K562 (cell line): ENCODE measurements around the gene EIF3K. TPM values are rescaled to one million over a fixed set of nuclear protein-coding genes. Genes with fewer than 3 reads are reported as not detected.

Experiments
- polyA plus RNA-seq, 8 experiments: library from polyadenylated mRNA; depleted of rRNA in 4 of 8; stranded (reverse) in 5 of 8; unstranded in 3 of 8; fragments of >200 nt; fragmentation: Nextera tagmentation in 2 of 8; fragmentation: Illumina TruSeq in 1 of 8; extraction: Ambion mirVana in 2 of 8; extraction: Trizol in 1 of 8; gene quantifications; 2 replicates each; pipeline versions ENCODE4 v1.2.1 to v1.2.3, GENCODE V29; 2011 to 2014; ENCODE audit warnings: inconsistent platforms in 1 of 8, missing spikeins in 1 of 8
- total RNA-seq, 7 experiments: library from RNA; depleted of rRNA in 6 of 7; stranded (reverse); fragments of >200 nt in 6 of 7; fragmentation: Illumina TruSeq in 2 of 7; extraction: Trizol in 2 of 7; gene quantifications; 2 replicates each; pipeline versions ENCODE4 v1.2.1 to v1.2.3, GENCODE V29; 2011 to 2021; ENCODE audit warnings: low replicate concordance in 1 of 7

The EIF3K gene
- total and polyA plus RNA-seq, 9 of the 15 experiments (the other 6 are each of a cell fraction or from before 2014, with no cell fraction given), result 387 to 1,827 (median 733) TPM

Other genes with a start within 250 kb of the EIF3K start
Only the 7 nearest of the 14 such genes appear.
- 2.8 and 3.8 TPM in 2 replicates for gene RASGRP4, start 193.0 kb upstream of the EIF3K start, total RNA-seq (2014; rRNA removed)
- 1.1 TPM in 2 replicates for gene RASGRP4, start 193.0 kb upstream of the EIF3K start, total RNA-seq (2014; rRNA removed; fragmentation: Illumina TruSeq; extraction: Trizol)
- gene RASGRP4, start 193.0 kb upstream of the EIF3K start, total RNA-seq (2015; rRNA removed; fragmentation: Illumina TruSeq; extraction: Trizol), result 3.5 and 3.8 TPM in 2 replicates
- gene RASGRP4, start 193.0 kb upstream of the EIF3K start, total RNA-seq (2021), result 3.9 TPM in 2 replicates
- 4.5 and 11.4 TPM in 2 replicates for gene RASGRP4, start 193.0 kb upstream of the EIF3K start, polyA plus RNA-seq (2011; rRNA removed)
- 4.4 and 4.8 TPM in 2 replicates for gene RASGRP4, start 193.0 kb upstream of the EIF3K start, polyA plus RNA-seq (2014; fragmentation: Illumina TruSeq; extraction: Trizol)
- under 1 TPM; 0.39 to 0.55 TPM for gene RASGRP4, start 193.0 kb upstream of the EIF3K start, polyA plus RNA-seq (2014; fragmentation: Nextera tagmentation; extraction: Ambion mirVana)
- 3.4 and 4.6 TPM in 2 replicates for gene RASGRP4, start 193.0 kb upstream of the EIF3K start, polyA plus RNA-seq (2014; rRNA removed)
- gene RYR1, start 185.5 kb upstream of the EIF3K start, total RNA-seq (2014; rRNA removed), result 4.6 and 5.1 TPM in 2 replicates
- gene RYR1, start 185.5 kb upstream of the EIF3K start, total RNA-seq (2014; rRNA removed; fragmentation: Illumina TruSeq; extraction: Trizol), result 2.3 and 2.9 TPM in 2 replicates
- gene RYR1, start 185.5 kb upstream of the EIF3K start, total RNA-seq (2015; rRNA removed; fragmentation: Illumina TruSeq; extraction: Trizol), result 2.7 and 3.1 TPM in 2 replicates
- 5.3 and 7.4 TPM in 2 replicates for gene RYR1, start 185.5 kb upstream of the EIF3K start, total RNA-seq (2021)
- 3.0 and 3.7 TPM in 2 replicates for gene RYR1, start 185.5 kb upstream of the EIF3K start, polyA plus RNA-seq (2011; rRNA removed)
- gene RYR1, start 185.5 kb upstream of the EIF3K start, polyA plus RNA-seq (2014; fragmentation: Illumina TruSeq; extraction: Trizol), result 6.0 and 7.4 TPM in 2 replicates
- gene RYR1, start 185.5 kb upstream of the EIF3K start, polyA plus RNA-seq (2014; fragmentation: Nextera tagmentation; extraction: Ambion mirVana), result under 1 TPM; 0.11 to 0.58 TPM
- 5.6 and 6.6 TPM in 2 replicates for gene RYR1, start 185.5 kb upstream of the EIF3K start, polyA plus RNA-seq (2014; rRNA removed)
- gene MAP4K1, start 1.2 kb upstream of the EIF3K start, total RNA-seq (2014; rRNA removed), result 0.65 TPM in 1 of 2 replicates, not detected in the other
- gene MAP4K1, start 1.2 kb upstream of the EIF3K start, total RNA-seq (2014; rRNA removed; fragmentation: Illumina TruSeq; extraction: Trizol), result 0.47 TPM in 1 of 2 replicates, not detected in the other
- 0.14 and 0.38 TPM in 2 replicates for gene MAP4K1, start 1.2 kb upstream of the EIF3K start, total RNA-seq (2015; rRNA removed; fragmentation: Illumina TruSeq; extraction: Trizol)
- gene MAP4K1, start 1.2 kb upstream of the EIF3K start, total RNA-seq (2021), result 3.0 and 3.2 TPM in 2 replicates
- gene MAP4K1, start 1.2 kb upstream of the EIF3K start, polyA plus RNA-seq (2011; rRNA removed), result 0.39 and 0.81 TPM in 2 replicates
- 0.31 and 0.61 TPM in 2 replicates for gene MAP4K1, start 1.2 kb upstream of the EIF3K start, polyA plus RNA-seq (2014; fragmentation: Illumina TruSeq; extraction: Trizol)
- 1 to 10 TPM in 1 of 2 experiments, under 1 TPM in 1; 0.99 to 1.4 TPM for gene MAP4K1, start 1.2 kb upstream of the EIF3K start, polyA plus RNA-seq (2014; fragmentation: Nextera tagmentation; extraction: Ambion mirVana)
- 0.50 and 0.99 TPM in 2 replicates for gene MAP4K1, start 1.2 kb upstream of the EIF3K start, polyA plus RNA-seq (2014; rRNA removed)
- 159 and 202 TPM in 2 replicates for gene ACTN4, start 28.5 kb downstream of the EIF3K start, total RNA-seq (2014; rRNA removed)
- gene ACTN4, start 28.5 kb downstream of the EIF3K start, total RNA-seq (2014; rRNA removed; fragmentation: Illumina TruSeq; extraction: Trizol), result 67.2 and 80.0 TPM in 2 replicates
- gene ACTN4, start 28.5 kb downstream of the EIF3K start, total RNA-seq (2015; rRNA removed; fragmentation: Illumina TruSeq; extraction: Trizol), result 58.2 and 67.4 TPM in 2 replicates
- gene ACTN4, start 28.5 kb downstream of the EIF3K start, total RNA-seq (2021), result 362 and 385 TPM in 2 replicates
- gene ACTN4, start 28.5 kb downstream of the EIF3K start, polyA plus RNA-seq (2011; rRNA removed), result 130 and 299 TPM in 2 replicates
- 149 and 163 TPM in 2 replicates for gene ACTN4, start 28.5 kb downstream of the EIF3K start, polyA plus RNA-seq (2014; fragmentation: Illumina TruSeq; extraction: Trizol)
- gene ACTN4, start 28.5 kb downstream of the EIF3K start, polyA plus RNA-seq (2014; fragmentation: Nextera tagmentation; extraction: Ambion mirVana), result 1 to 10 TPM; 3.1 to 8.4 TPM
- 115 and 125 TPM in 2 replicates for gene ACTN4, start 28.5 kb downstream of the EIF3K start, polyA plus RNA-seq (2014; rRNA removed)
- gene CAPN12, start 125.3 kb downstream of the EIF3K start, total RNA-seq (2014; rRNA removed), result 1.6 and 3.1 TPM in 2 replicates
- 0.89 and 1.2 TPM in 2 replicates for gene CAPN12, start 125.3 kb downstream of the EIF3K start, total RNA-seq (2014; rRNA removed; fragmentation: Illumina TruSeq; extraction: Trizol)
- 0.83 and 0.87 TPM in 2 replicates for gene CAPN12, start 125.3 kb downstream of the EIF3K start, total RNA-seq (2015; rRNA removed; fragmentation: Illumina TruSeq; extraction: Trizol)
- gene CAPN12, start 125.3 kb downstream of the EIF3K start, total RNA-seq (2021), result 3.7 and 4.8 TPM in 2 replicates
- 6.8 and 14.8 TPM in 2 replicates for gene CAPN12, start 125.3 kb downstream of the EIF3K start, polyA plus RNA-seq (2011; rRNA removed)
- 3.4 and 4.7 TPM in 2 replicates for gene CAPN12, start 125.3 kb downstream of the EIF3K start, polyA plus RNA-seq (2014; fragmentation: Illumina TruSeq; extraction: Trizol)
- 1 to 10 TPM in 1 of 2 experiments, under 1 TPM in 1; 0.84 to 1.0 TPM for gene CAPN12, start 125.3 kb downstream of the EIF3K start, polyA plus RNA-seq (2014; fragmentation: Nextera tagmentation; extraction: Ambion mirVana)
- 5.6 and 7.0 TPM in 2 replicates for gene CAPN12, start 125.3 kb downstream of the EIF3K start, polyA plus RNA-seq (2014; rRNA removed)
- not detected in 2 replicates for gene LGALS7, start 154.3 kb downstream of the EIF3K start, total RNA-seq (2014; rRNA removed)
- not detected in 2 replicates for gene LGALS7, start 154.3 kb downstream of the EIF3K start, total RNA-seq (2014; rRNA removed; fragmentation: Illumina TruSeq; extraction: Trizol)
- not detected in 2 replicates for gene LGALS7, start 154.3 kb downstream of the EIF3K start, total RNA-seq (2015; rRNA removed; fragmentation: Illumina TruSeq; extraction: Trizol)
- gene LGALS7, start 154.3 kb downstream of the EIF3K start, total RNA-seq (2021), result not detected in 2 replicates
- not detected in 2 replicates for gene LGALS7, start 154.3 kb downstream of the EIF3K start, polyA plus RNA-seq (2011; rRNA removed)
- not detected in 2 replicates for gene LGALS7, start 154.3 kb downstream of the EIF3K start, polyA plus RNA-seq (2014; fragmentation: Illumina TruSeq; extraction: Trizol)
- gene LGALS7, start 154.3 kb downstream of the EIF3K start, polyA plus RNA-seq (2014; fragmentation: Nextera tagmentation; extraction: Ambion mirVana), result not detected
- not detected in 2 replicates for gene LGALS7, start 154.3 kb downstream of the EIF3K start, polyA plus RNA-seq (2014; rRNA removed)
- gene LGALS7B, start 170.0 kb downstream of the EIF3K start, total RNA-seq (2014; rRNA removed), result not detected in 2 replicates
- not detected in 2 replicates for gene LGALS7B, start 170.0 kb downstream of the EIF3K start, total RNA-seq (2014; rRNA removed; fragmentation: Illumina TruSeq; extraction: Trizol)
- gene LGALS7B, start 170.0 kb downstream of the EIF3K start, total RNA-seq (2015; rRNA removed; fragmentation: Illumina TruSeq; extraction: Trizol), result not detected in 2 replicates
- not detected in 2 replicates for gene LGALS7B, start 170.0 kb downstream of the EIF3K start, total RNA-seq (2021)
- not detected in 2 replicates for gene LGALS7B, start 170.0 kb downstream of the EIF3K start, polyA plus RNA-seq (2011; rRNA removed)
- gene LGALS7B, start 170.0 kb downstream of the EIF3K start, polyA plus RNA-seq (2014; fragmentation: Illumina TruSeq; extraction: Trizol), result not detected in 2 replicates
- not detected for gene LGALS7B, start 170.0 kb downstream of the EIF3K start, polyA plus RNA-seq (2014; fragmentation: Nextera tagmentation; extraction: Ambion mirVana)
- gene LGALS7B, start 170.0 kb downstream of the EIF3K start, polyA plus RNA-seq (2014; rRNA removed), result not detected in 2 replicates